Transverse colon (tissue), 4 donors: ENCODE measurements around the gene SBNO2.
A peak's percentile ranks its signal among the peaks of the same experiment; 100 is the strongest.

Experiments used
- EP300 ChIP-seq: sonication (generic); formaldehyde crosslinking; IDR thresholded peaks from one replicate; pipeline ENCODE4 v1.6.1; 2017; ENCODE audit warnings: antibody characterized with exemption, low read depth
- POLR2A ChIP-seq: fragments of 450-650 bp; IDR thresholded peaks from one replicate; pipeline ENCODE4 v1.6.1; 2016; ENCODE audit warnings: antibody characterized with exemption, mild to moderate bottlenecking, moderate library complexity
- POLR2AphosphoS5 ChIP-seq, 3 donors: sonication (generic); formaldehyde crosslinking; IDR thresholded peaks; one replicate each; pipeline ENCODE4 v1.6.1; 2016; ENCODE audit warnings: antibody characterized with exemption in 3 of 3
- TF ChIP-seq, protein P1 (sequence below), 5 experiments: fragments of 200-600 bp in 3 of 5; fragments of 450-650 bp in 2 of 5; sonication (generic) in 3 of 5; IDR thresholded peaks; 1 replicate in 2 of 5; 2 replicates in 3 of 5; pipeline ENCODE4 v1.5.1; 2016 to 2017; ENCODE audit warnings: antibody characterized with exemption in 5 of 5, inconsistent platforms in 3 of 5, mild to moderate bottlenecking in 2 of 5, moderate library complexity in 1 of 5

- TF ChIP-seq, protein P1, sequence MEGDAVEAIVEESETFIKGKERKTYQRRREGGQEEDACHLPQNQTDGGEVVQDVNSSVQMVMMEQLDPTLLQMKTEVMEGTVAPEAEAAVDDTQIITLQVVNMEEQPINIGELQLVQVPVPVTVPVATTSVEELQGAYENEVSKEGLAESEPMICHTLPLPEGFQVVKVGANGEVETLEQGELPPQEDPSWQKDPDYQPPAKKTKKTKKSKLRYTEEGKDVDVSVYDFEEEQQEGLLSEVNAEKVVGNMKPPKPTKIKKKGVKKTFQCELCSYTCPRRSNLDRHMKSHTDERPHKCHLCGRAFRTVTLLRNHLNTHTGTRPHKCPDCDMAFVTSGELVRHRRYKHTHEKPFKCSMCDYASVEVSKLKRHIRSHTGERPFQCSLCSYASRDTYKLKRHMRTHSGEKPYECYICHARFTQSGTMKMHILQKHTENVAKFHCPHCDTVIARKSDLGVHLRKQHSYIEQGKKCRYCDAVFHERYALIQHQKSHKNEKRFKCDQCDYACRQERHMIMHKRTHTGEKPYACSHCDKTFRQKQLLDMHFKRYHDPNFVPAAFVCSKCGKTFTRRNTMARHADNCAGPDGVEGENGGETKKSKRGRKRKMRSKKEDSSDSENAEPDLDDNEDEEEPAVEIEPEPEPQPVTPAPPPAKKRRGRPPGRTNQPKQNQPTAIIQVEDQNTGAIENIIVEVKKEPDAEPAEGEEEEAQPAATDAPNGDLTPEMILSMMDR (IDR thresholded peaks at IDR 0.05): no peak
- TF ChIP-seq POLR2A: peak; percentile 4
- no peak for TF ChIP-seq EP300
- no peak for TF ChIP-seq POLR2AphosphoS5 (IDR thresholded peaks at IDR 0.05)
These were observed 62.3 kb downstream of the SBNO2 start for GRCh38 chr19:1111641-1112267.
